GM04503 (cell line): ENCODE results near the gene TMEM40.
"Not testable (repeated sequence)": the region's sequence is repeated elsewhere in the genome, so short reads cannot be mapped to it uniquely, and the experiment has no call there.

Experiments used
- DNase-seq: peaks from one replicate; pipeline ENCODE4 v3.0.0-alpha.2; 2012; ENCODE audit warnings: low read depth

TMEM40 gene, protein sequence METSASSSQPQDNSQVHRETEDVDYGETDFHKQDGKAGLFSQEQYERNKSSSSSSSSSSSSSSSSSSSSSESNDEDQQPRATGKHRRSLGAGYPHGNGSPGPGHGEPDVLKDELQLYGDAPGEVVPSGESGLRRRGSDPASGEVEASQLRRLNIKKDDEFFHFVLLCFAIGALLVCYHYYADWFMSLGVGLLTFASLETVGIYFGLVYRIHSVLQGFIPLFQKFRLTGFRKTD

DNA sequence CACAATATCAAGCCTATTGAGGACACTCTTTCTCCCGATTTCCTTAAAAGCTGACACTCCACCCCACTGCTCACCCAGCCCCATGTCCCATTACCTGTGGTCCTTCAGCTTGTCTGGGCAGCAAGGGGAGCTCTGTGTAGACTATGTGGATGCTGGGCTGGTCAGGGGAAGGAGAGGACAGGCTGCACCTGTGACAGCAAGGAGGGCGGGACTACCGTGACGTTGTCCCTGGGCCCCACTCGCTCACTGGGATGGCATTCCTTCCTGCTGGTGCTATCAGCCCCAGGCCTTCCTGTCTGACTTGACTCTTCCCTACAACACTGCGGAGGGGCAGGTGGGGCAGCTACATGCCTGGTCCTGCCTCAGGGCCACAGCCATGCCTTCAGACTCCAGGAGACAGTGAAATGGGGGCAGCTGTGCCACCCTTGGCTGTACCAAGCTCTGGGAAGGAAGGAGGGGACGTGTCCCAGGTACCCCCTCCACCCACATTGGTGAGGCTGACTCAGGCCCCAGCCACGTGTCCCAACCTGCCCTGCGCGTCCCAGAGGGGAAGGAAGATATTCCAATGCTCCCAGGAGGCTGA is at the start of gene TMEM40:
Gene TMEM40 (minus strand): TSS at position 163 of the 583 bp plus-strand sequence. CDS start 9,427 bp downstream, outside the sequence.
- DNase-seq, result no peak

DNA sequence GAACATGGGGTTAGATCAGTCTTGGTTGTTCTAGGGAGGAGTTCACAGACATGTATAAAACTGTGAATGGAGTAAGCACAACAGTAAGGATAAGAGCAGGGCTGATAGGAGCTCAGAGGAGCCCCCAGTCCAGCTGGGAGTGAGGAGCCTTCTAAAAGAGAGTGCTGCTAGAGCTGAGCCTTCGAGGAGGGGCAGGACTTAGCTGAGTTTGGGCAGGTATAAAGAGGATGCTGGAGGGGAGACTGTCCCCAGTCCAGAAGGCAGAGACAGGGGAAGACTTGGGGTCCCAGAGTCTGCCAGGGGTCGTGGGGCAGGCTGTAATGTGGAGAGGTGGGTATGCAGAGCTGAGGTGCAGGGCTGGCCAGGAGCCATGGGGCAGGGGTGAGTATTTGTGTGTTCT is 49.5 kb upstream of the TMEM40 start:
- DNase-seq, result no peak

DNA sequence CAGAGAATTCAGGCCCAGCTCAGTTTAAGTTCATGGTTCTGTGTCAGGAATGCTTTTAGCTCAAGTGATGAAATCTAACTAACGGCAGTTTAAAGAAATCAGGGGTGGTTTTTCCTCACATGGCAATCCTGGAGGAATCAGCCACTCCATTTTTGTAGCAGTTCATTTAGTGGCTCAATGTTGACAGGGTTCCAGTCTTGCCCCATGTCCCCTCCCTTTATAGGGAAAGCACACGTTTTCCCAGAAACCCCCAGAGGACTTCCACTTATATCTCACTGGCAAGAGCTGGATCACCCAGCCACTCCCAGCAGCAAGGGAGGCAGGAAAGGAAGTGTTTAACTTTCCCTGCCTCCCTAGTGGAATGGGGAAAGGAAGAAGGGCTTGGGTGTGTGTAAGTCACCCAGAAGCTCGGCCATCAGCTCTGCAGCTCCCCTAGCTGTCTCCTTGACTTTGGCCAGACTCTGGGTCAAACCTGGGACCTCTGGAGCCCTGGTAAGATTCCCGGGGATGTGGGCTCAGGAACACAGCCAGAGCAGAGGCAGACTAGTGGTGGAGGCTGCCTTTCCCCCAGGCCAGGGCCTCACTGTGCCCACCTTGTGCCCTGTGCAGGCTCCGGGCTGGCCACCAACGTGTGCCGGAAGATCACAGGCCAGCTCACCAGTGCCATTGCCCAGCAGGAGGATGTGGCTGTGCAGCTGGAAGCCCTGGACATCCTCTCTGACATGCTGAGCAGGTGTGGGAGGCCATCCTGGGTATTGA is 48.7 kb upstream of the TMEM40 start:
- no peak for DNase-seq

DNA sequence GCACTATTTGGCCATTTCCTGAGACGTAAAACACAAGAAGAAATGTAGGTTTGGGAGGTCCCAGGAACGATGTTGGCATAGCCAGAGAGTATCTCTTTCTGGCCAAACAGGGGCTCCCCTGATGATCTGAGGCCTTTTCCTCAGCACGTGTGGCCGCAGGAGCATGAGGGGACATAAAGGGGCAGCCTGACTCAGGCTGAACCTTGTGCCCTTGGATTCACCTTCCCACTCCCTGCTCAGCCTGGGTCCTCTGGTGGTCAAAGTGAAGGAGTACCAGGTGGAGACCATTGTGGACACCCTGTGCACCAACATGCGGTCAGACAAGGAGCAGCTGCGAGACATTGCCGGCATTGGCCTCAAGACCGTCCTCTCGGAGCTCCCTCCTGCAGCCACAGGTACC is 48.0 kb upstream of the TMEM40 start:
- no peak for DNase-seq

DNA sequence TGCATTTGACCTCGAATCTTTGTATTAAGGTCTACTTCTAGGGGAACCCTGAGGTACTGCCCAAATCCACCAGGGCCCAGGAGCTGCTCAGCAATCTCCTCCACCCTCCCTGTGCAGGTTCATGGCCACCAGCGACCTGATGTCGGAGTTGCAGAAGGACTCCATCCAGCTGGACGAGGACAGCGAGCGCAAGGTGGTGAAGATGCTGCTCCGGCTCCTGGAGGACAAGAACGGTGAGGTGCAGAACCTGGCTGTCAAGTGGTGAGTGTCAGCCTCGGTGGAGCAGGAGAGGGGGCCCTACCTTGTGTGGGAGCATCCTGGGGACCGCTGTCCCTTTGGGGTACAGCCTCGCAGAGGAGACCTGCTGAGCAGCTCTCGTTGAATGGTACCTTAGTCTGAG is 44.3 kb upstream of the TMEM40 start:
- DNase-seq, result no peak

DNA sequence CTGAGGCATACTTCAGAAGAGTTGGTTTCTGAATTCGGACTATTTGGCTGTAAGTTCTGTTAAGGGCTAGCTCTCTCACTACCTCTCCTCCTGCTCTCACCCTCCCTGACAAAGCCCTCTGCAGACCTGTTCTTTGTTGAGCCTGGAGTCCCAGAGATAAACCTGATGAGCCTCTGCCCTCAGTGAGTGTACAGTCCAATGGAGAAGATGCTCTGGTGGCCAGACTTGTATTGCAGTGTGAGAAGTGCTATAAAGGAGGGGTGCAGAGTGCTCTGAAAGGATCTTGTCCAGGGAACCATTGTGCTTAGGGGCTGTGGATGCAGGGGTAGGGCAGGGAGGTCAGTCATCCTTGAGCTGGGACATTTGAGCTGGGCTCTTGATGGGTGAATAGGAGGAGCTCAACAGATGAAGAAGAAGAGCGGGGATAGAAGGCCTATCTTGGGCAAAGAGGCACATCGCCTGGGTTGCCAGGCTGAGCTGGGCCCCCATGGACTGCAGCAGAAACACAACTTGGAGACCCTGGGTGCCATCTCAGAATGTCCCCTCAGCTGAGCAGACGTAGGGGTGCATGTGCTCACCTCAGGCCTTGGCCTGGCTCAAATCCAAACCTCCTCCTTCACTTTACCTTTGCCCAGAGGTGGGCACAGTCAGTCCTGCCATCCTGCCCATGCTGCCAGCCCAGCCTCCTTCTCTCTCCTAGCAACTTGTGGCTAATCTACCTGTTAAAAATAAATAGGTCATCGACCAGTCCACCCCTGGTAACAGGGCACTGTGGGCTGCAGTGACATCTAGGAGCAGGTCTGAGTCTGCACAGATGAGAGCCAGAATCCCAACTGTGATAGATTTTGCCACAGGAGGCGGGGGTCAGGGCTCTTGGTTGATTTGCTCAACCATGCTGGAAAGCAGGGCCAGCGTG is 40.7 kb upstream of the TMEM40 start:
- DNase-seq, result no peak

DNA sequence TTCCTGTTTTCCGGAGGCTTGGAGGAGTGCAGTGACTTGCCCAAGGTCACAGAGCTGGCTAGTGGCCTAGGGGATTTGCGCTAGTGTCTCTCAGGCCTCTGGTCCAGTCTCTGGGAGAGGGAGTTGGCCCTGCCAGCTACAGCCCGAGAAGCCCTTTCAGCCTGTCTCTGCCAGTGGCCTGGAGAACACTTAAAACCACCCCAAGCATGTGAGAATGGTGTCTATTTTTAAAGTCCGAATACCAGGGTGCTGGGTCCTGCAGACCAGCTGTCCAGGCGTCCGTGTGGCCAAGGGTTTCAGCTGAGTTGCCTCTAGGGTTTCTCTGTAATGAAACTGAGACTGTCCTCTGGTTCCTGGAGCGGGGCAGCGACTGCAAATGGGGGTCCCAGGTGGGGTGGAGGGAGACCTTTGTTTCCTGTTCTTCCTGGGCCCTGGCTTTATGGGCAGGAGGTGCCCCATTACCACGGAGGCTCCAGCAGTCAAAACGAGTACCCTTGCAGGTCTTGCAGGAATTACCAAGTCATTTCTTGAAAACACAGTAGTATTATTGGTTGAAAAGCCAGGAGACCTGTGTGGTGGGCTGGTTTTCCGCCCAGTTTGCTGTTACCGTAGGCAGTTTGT is 39.6 kb upstream of the TMEM40 start:
- DNase-seq, result no peak

DNA sequence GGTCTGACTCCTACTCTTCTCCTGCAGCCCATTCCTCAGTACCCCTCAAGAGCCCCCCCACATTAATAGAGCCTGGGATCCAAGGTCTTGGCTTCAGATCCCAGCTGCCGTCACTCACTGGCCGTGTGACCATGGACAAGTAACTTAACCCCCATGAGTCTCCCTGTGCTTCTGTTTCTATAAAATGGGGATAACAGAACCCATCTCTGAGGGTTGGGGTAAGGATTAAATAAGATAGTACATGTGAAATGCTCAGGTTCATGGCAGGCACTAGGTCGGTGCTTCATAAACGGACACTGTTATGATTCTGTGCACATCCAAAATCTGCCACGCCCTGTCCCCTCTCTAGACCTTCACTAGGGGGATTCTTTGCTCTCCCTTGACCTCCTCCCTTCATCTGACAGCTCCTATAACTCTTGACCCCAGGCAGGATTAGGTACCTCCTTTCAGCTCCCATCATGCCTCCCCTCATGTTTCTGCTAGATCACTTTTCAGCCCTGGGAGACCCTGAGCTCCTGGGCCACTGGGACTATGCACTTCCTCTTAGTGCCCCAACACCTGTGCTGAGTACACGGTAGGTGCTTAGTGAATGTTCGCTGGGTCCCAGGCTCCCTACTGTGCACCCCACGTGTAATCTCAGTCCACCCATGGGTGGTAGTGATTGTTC is 39.0 kb upstream of the TMEM40 start:
- no peak for DNase-seq

DNA sequence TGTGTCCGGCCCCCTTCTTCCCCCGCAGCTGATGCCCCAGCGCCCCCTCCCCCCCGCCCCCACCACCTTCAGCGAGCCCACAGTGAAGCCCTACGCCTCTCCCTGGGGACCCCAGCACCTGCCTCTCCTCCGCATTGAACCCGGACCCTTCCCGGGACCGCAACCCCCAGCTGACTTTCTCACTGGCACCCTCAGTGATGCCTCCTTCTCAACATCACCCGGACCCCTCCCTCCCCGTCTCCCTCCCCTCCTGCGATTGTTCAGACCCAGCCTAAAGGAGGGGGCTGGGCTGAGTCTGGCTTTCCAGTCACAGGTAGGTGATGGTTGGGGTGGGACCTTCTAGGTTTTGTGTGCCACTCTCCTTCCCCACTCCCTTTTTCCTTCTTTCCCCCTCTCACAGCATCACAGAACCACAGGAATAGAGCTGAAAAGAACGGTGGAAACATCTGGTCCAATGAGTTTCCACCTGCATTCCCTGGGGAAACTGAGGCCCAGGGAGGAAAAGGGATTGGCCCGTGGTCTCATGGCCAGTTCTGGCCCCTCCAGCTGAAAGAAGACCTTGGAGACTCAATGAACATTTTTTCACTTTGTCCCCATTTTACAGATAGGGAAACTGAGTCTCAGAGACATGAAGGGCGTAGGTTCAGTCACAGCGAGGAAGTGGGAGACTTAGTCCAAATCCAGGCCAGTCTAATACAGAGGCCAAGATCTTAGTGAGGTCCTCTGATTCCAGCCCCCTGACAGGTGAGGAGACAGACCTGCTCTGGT is 38.2 kb upstream of the TMEM40 start:
- DNase-seq, result no peak

DNA sequence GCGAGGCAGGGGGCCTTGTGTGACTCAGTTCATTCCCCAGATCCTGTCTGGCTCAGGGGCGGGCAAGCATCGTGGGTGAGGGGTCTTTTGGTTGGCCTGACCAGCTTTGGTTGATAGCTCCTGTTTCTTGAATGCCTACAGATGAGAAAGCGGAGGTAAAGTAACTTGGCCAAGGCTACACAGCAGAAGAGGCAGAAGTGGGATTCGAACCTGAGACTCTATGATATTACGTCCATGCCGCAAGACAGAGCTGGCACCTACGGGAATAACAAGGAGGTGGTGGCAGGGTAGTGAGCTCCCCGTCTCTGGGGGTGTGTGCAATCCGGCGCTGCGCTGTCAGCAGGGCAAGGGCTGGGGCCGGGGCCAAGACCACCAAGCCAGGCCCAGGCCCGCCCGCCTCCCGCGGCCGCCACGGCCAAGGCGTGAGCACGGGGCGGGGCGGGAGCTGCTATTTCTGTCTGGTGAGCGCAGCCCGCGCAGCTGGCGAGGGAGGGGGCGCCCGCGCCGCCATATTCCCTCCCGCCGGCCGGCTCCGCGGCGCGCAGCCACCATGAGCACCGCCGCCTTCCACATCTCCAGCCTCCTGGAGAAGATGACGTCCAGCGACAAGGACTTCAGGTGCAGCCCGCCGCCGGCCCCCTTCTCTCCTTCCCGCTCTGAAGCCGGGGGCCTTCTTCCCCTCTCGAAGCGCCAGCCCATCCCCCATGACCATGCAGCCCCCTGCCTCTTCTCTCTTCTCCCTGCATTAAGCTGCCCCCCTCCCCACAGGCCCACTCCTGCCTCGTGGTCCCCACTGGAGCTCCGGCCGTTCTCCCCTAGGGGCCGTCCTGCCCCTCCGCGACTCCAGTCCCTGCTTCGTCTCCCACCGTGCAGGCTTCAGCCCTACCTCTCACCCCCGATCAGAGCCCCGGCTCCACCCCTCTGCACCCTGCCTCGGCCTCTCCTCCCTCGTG is 37.4 kb upstream of the TMEM40 start, which contains the start of gene CAND2:
Gene CAND2 (plus strand): TSS at position 510 of the 953 bp plus-strand sequence. CDS start 41 bp downstream, at position 551.
- no peak for DNase-seq

DNA sequence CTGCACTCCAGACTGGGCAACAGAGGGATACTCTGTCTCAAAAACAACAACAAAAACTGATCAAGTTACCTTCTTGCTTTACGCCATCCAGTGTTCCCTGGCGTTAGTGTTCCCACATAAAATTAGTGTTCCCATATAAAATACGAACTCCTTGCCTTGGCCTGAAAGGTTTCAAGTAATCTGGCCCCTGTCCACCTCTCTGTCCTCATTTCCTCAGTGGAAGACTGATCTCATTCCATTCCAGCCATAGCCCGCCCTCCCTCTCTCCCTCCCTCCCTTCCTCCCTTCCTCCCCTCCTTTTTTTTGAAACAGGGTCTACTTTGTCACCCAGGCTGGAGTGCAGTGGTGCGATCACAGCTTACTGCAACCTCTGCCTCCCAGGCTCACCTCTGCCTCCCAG is 34.6 kb upstream of the TMEM40 start:
- no peak for DNase-seq

DNA sequence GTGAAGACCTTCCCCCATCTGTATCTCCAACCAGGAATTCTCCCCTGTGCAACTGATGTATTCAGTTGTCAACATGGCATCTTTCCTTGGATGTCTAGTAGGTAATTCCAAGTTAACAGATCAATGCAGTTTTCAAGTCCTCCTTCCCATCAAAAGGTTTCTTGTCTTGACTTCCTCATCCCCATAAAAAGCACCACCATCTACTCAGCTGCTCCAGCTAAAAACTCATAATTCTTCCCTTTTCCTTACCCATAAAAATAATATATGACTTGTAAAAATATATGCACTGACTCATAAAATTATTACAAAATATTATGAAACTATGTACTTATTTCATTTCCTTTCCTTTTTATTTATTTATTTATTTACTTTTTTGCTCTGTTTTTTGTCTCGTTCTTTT is 32.4 kb upstream of the TMEM40 start:
- no peak for DNase-seq

DNA sequence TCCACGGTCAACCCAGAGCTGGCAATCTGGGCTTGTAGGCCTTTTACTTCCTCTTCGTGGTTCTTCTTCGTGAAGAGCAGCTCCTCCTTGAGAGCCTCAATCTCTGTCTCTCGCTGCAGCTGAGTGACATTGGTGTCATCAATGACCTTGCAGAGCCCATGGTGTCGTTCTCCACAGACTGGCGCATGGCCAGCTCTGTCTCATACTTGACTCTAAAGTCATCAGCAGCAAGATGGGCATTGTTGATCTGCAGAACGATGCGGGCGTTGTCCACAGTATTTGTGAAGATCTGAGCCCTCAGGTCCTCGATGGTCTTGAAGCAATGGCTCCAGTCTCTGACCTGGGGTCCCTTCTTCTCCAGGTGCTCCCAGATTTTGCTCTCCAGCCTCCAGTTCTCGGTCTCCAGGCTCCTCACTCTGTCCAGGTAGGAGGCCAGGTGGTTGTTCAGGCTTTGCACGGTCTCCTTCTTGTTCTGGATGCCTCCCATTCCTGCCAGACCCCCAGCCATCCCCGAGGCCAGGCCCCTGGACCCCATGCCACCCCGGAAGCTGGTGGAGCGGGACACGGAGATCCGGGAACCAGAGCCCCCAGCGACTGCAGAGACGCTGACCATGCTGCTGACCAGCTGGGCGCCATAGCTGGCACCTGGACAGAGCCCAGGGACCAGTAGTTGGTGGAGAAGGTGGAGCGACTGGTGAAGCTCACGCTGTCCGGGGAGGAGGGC is 29.1 kb upstream of the TMEM40 start:
- not testable (repeated sequence) for DNase-seq

DNA sequence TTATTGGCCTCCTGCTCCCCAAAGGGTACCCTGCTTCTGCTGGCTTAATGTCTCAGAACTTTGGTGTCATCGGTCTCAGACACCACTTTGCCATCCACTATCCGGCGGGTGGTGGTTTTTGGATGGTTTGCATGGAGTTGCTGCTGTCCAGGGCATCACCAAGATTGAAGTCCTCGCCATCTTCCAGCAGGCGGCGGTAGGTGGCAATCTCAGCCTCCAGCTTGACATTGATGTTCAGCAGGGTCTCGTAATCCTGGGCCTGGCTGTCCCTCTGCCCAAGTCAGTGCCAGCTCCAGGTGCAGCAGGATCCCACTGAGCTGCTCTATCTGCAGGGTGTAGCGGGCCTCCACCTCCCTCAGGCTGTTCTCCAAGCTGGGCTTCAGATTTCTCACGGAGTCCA is 28.3 kb upstream of the TMEM40 start:
- DNase-seq, result not testable (repeated sequence)

DNA sequence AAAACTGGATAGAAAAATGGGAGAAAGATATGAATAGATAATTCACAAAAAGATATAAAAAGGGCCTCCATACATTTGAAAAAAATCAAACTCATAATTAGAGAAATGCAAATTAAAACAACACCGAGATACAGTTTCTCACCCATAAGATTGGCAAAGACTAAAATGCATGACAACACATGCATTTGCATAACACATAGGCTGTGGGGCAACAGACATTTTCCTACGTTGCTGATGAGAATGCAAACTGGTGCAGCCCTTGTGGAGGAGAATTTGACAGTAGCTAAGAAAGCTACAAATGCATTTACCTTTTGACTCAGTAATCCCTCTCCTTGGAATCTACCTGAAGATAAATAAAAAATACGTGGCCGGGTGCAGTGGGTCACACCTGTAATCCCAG is 26.0 kb upstream of the TMEM40 start:
- DNase-seq, result no peak

DNA sequence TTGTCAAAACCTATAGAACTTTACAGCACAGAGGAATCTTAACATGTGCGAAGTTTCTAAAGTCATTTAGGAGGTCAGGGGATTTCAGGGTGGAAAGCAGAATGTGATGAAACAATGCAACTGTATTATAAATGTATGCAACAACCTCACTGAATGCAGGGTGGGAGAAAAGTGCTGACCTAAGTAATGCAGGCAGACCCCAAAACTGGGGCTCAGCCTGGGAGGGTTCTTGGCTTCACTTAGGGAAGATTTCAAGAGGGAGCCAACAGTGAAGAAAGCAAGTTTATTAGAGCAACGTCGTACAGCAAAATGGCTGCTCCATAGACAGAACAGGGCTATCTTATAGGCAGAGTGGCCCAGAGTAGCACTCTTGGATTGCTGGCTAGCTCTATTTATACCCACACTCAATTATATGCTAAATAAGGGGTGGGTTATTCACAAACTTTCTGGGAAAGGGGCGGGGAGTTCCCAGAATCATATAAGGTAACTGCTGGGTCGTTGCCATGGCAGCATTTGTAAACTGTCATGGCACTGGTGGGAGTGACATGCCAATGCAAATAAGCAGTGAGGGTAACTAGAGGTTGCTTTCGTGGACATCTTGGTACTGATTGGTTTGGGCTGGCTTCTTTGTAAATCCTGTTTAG is 23.2 kb upstream of the TMEM40 start:
- no peak for DNase-seq

DNA sequence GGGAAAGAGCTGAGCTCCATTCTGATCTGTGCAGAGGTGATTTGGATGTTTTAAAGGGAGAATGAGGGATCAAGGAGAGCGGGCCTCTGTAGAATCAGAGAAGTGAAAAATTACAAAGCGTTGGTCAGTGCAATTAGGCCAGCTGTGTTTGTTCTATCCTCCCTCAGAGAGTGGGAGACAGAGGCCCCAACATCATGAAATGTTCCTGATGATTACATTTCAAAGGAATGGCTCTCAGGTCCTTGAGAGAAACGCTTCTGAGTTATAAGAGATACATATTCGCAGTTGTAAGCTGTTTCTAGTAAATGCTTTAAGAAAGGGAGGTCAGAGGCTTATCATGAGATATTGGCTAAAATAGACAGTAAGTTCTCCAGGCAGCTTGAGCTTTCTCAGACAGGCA is 21.7 kb upstream of the TMEM40 start:
- DNase-seq, result no peak

DNA sequence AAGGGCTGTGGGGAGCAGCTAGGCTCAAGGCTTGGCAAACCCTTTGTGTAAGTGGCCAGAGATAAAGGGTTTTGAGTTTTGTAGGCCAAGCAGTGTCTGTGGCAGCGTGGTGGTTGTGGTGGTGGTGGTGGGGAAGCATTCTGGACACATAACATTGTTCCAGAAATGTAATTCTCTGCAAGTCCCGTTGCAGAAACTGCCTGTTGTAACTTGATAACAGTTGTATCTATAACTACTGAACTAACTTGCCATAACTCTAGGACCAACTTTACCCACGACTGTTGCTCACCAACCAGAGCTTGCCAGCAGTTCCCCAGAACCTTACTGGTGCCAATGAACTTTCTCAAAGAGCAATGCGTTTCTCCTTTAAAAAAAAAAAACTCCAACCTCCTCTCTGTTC is 18.1 kb upstream of the TMEM40 start:
- no peak for DNase-seq
